H9 (cell line): ENCODE data around the gene FXYD6. TPM values are rescaled to one million over a fixed set of nuclear protein-coding genes. Genes with fewer than 3 reads are reported as not detected.
A peak's percentile ranks its signal among the peaks of the same experiment; 100 is the strongest.

ENCODE experiments used
- DNase-seq: peaks from one replicate; pipeline ENCODE4 v3.0.0-alpha.2; 2017
- H2AFZ ChIP-seq: one replicate; pipeline ENCODE4 v1.6.1; 2013; ENCODE audit warnings: mild to moderate bottlenecking, low read length, control low read depth, moderate library complexity
- H2AK5ac ChIP-seq: 2 replicates; pipeline ENCODE4 v1.6.1; 2013; ENCODE audit warnings: low read length, control low read depth, mixed read lengths; ENCODE audit not compliant: insufficient read length
- H2BK120ac ChIP-seq: one replicate; pipeline ENCODE4 v1.6.1; 2013; ENCODE audit warnings: low read depth, mild to moderate bottlenecking, low read length, control low read depth, inconsistent platforms; ENCODE audit not compliant: poor library complexity, severe bottlenecking
- H2BK12ac ChIP-seq: 2 replicates; pipeline ENCODE4 v1.6.1; 2013; ENCODE audit warnings: low read length, control low read depth, mixed read lengths, low read depth; ENCODE audit not compliant: insufficient read length
- H2BK15ac ChIP-seq: 2 replicates; pipeline ENCODE4 v1.6.1; 2013; ENCODE audit warnings: low read depth, low read length, control low read depth
- H2BK20ac ChIP-seq: one replicate; pipeline ENCODE4 v1.6.1; 2013; ENCODE audit warnings: low read depth, mild to moderate bottlenecking, low read length, control low read depth, inconsistent platforms; ENCODE audit not compliant: poor library complexity, severe bottlenecking
- H2BK5ac ChIP-seq: 2 replicates; pipeline ENCODE4 v1.6.1; 2013; ENCODE audit warnings: low read length, control low read depth, mixed read lengths; ENCODE audit not compliant: insufficient read length
- H3K14ac ChIP-seq: 2 replicates; pipeline ENCODE4 v1.6.1; 2013; ENCODE audit warnings: low read length, control low read depth; ENCODE audit not compliant: insufficient read depth
- H3K18ac ChIP-seq: 2 replicates; pipeline ENCODE4 v1.6.1; 2013; ENCODE audit warnings: low read depth, mild to moderate bottlenecking, mixed read lengths, low read length, control low read depth; ENCODE audit not compliant: insufficient read length
- H3K23ac ChIP-seq: 2 replicates; pipeline ENCODE4 v1.6.1; 2013; ENCODE audit warnings: low read length, control low read depth, mixed read lengths, low read depth; ENCODE audit not compliant: insufficient read length
- H3K23me2 ChIP-seq: 2 replicates; pipeline ENCODE4 v1.6.1; 2013; ENCODE audit warnings: low read depth, mild to moderate bottlenecking, mixed read lengths, low read length, control low read depth; ENCODE audit not compliant: insufficient read length, poor library complexity, severe bottlenecking
- H3K27ac ChIP-seq: 2 replicates; pipeline ENCODE4 v1.5.1; 2013; ENCODE audit warnings: low read length, control low read depth, mixed read lengths, low read depth; ENCODE audit not compliant: insufficient read length
- H3K27me3 ChIP-seq: 2 replicates; pipeline ENCODE4 v1.6.1; 2013; ENCODE audit warnings: low read length, control low read depth, inconsistent platforms; ENCODE audit not compliant: insufficient read depth
- H3K4ac ChIP-seq: 2 replicates; pipeline ENCODE4 v1.6.1; 2013; ENCODE audit warnings: low read depth, mild to moderate bottlenecking, control low read depth, inconsistent platforms, low read length, moderate library complexity
- H3K4me1 ChIP-seq: 2 replicates; pipeline ENCODE4 v1.6.1; 2013; ENCODE audit warnings: low read length, control low read depth, inconsistent platforms; ENCODE audit not compliant: insufficient read depth
- H3K4me2 ChIP-seq: 2 replicates; pipeline ENCODE4 v1.6.1; 2013; ENCODE audit warnings: low read length, control low read depth, mixed read lengths; ENCODE audit not compliant: insufficient read length, insufficient read depth
- H3K56ac ChIP-seq: 2 replicates; pipeline ENCODE4 v1.6.1; 2013; ENCODE audit warnings: low read depth, mild to moderate bottlenecking, mixed read lengths, low read length, control low read depth; ENCODE audit not compliant: insufficient read length
- H3K79me1 ChIP-seq: 2 replicates; pipeline ENCODE4 v1.6.1; 2013; ENCODE audit warnings: low read depth, mild to moderate bottlenecking, moderate library complexity, low read length, control low read depth, inconsistent platforms; ENCODE audit not compliant: insufficient read depth, poor library complexity, severe bottlenecking
- H3K79me2 ChIP-seq: 2 replicates; pipeline ENCODE4 v1.6.1; 2013; ENCODE audit warnings: low read length, control low read depth, inconsistent platforms; ENCODE audit not compliant: insufficient read depth
- H3K9ac ChIP-seq: 2 replicates; pipeline ENCODE4 v1.6.1; 2013; ENCODE audit warnings: low read length, control low read depth, mixed read lengths; ENCODE audit not compliant: insufficient read length; ENCODE audit errors: extremely low read depth
- H3K9me3 ChIP-seq: one replicate; pipeline ENCODE4 v1.6.1; 2013; ENCODE audit warnings: low read depth, low read length, inconsistent platforms; ENCODE audit not compliant: control insufficient read depth
- H3T11ph ChIP-seq: one replicate; pipeline ENCODE4 v1.6.1; 2013; ENCODE audit warnings: mild to moderate bottlenecking, low read length, control low read depth, inconsistent platforms
- H4K20me1 ChIP-seq: one replicate; pipeline ENCODE4 v1.6.1; 2013; ENCODE audit not compliant: control insufficient read depth, insufficient read length, insufficient read depth
- H4K5ac ChIP-seq: 2 replicates; pipeline ENCODE4 v1.6.1; 2013; ENCODE audit warnings: low read depth, mild to moderate bottlenecking, mixed read lengths, low read length, control low read depth; ENCODE audit not compliant: insufficient read length
- H4K8ac ChIP-seq: replicated peaks from 2 replicates; pipeline ENCODE4 v1.6.1; 2013; ENCODE audit warnings: low read length, control low read depth, mixed read lengths, low read depth; ENCODE audit not compliant: insufficient read length
- H4K91ac ChIP-seq: 2 replicates; pipeline ENCODE4 v1.6.1; 2013; ENCODE audit warnings: low read depth, mild to moderate bottlenecking, moderate library complexity, mixed read lengths, low read length, control low read depth; ENCODE audit not compliant: insufficient read length
- H3K27ac Mint-ChIP-seq, 3 experiments: 2 replicates in 2 of 3; 3 replicates in 1 of 3; pipeline ENCODE4 v1.8.0; 2020 to 2021; ENCODE audit warnings: mixed read lengths in 3 of 3, mild to moderate bottlenecking in 1 of 3, moderate library complexity in 1 of 3
- H3K27me3 Mint-ChIP-seq: 2 replicates; pipeline ENCODE4 v1.8.0; 2021; ENCODE audit warnings: low read depth, mild to moderate bottlenecking, moderate library complexity, mixed read lengths
- H3K36me3 Mint-ChIP-seq, 3 experiments: 2 replicates in 2 of 3; 3 replicates in 1 of 3; pipeline ENCODE4 v1.8.0; 2020 to 2021; ENCODE audit warnings: low read depth in 3 of 3, mixed read lengths in 3 of 3; ENCODE audit not compliant: insufficient read depth in 1 of 3
- H3K4me1 Mint-ChIP-seq, 2 experiments: 2 replicates each; pipeline ENCODE4 v1.8.0; 2020; ENCODE audit warnings: mixed read lengths in 2 of 2
- H3K4me3 Mint-ChIP-seq, 2 experiments: 2 replicates in 1 of 2; 3 replicates in 1 of 2; pipeline ENCODE4 v1.8.0; 2020 to 2021; ENCODE audit warnings: mild to moderate bottlenecking in 2 of 2, mixed read lengths in 2 of 2, moderate library complexity in 1 of 2
- H3K9me3 Mint-ChIP-seq, 2 experiments: 2 replicates in 1 of 2; 3 replicates in 1 of 2; pipeline ENCODE4 v1.8.0; 2020; ENCODE audit warnings: mild to moderate bottlenecking in 2 of 2, mixed read lengths in 2 of 2, moderate library complexity in 1 of 2
- CTCF ChIP-seq: fragments of 200-600 bp; sonication (generic); conservative IDR thresholded peaks from 3 replicates; pipeline ENCODE4 v1.8.0; 2021; ENCODE audit warnings: antibody characterized with exemption, mild to moderate bottlenecking
- WGBS: extraction: QIAGEN DNeasy Blood & Tissue Kit; methylation state at CpG from one replicate; pipeline ENCODE4 v1.1.7; 2013; ENCODE audit warnings: missing lambda C conversion rate, low lambda C conversion rate, mixed read lengths; ENCODE audit not compliant: insufficient read length; ENCODE audit errors: extremely low coverage; 5-methylcytosine and 5-hydroxymethylcytosine counted together
- total RNA-seq: library from RNA; stranded (reverse); gene quantifications from 2 replicates; pipeline ENCODE4 v1.2.1, GENCODE V29; 2021

The FXYD6 gene
- total RNA-seq, 1 experiment from 2014 or later: 18.3 TPM

DNA sequence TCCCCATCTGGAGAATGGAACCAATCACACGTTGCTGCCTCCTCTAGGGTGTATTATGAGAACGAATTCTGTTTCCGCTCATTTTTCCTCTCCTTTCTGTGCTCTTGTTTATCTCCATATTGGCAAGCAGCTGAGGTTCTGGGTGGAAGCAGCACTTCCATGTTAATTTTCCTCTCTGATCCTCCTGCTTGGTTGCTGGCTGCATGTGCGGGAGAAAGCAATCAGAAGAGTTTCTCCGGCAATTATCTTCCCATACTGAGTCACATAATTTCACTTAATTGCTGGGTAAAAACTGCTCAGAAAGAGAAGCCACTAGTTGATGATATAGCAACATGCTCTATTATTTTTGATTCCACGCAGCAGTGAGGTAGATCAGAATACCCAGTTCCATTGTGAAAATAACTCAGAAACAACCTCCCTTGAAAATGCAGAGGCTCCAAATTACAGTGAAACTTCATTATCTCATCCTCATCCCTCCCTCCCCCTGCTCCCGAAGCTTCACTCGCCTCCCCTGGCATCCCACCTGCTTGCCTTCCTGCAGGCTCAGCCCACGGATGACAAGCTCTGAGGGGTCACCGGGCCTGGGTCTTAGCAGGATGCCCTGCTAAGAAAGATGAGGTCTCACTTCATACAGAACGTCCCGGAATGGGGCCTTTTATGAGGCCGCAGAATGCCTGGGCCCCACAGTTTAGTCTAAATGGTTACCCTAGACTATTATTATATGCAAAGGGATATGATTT lies 20.4 kb downstream of the FXYD6 start:
- no peak overlapping the region for H3K14ac ChIP-seq
- peaks cover 2% of the 10 kb centered on the region; the same call in 1 of the 2 replicates for H3K4me1 ChIP-seq
- H4K20me1 ChIP-seq: no peaks in the 10 kb centered on the region
- no peak overlapping the region for H2AFZ ChIP-seq
- H3K9me3 ChIP-seq: no peaks in the 10 kb centered on the region
- no peak overlapping the region for H3T11ph ChIP-seq
- no peak overlapping the region for H3K56ac ChIP-seq
- no CpG with 5 or more reads among the region's 13 CpGs for WGBS
- H3K79me1 ChIP-seq: no peaks in the 10 kb centered on the region
- Mint-ChIP-seq H3K27me3 (no peaks in the 10 kb centered on the region; the same call in none of the 2 replicates), H3K27ac (no peak overlapping the region), H3K36me3 (peaks cover 0 to 17% (median 15%) of the 10 kb centered on the region in 3 experiments; a peak in 6 of 7 replicates), H3K9me3 (peaks cover 6 to 10% of the 10 kb centered on the region in 2 experiments), H3K4me3 (no peak overlapping the region), H3K4me1 (peaks cover 24 to 43% of the 10 kb centered on the region in 2 experiments)
- no peak overlapping the region for H3K4ac ChIP-seq
- no peak overlapping the region for H3K27ac ChIP-seq
- no peak overlapping the region for H3K23ac ChIP-seq
- no peak overlapping the region for H2AK5ac ChIP-seq
- no peaks in the 10 kb centered on the region for H3K23me2 ChIP-seq
- no peak overlapping the region for H4K8ac ChIP-seq
- H3K27me3 ChIP-seq: no peaks in the 10 kb centered on the region
- H2BK20ac ChIP-seq: no peak overlapping the region
- H2BK5ac ChIP-seq: no peak overlapping the region
- no peak overlapping the region for H2BK120ac ChIP-seq
- H3K18ac ChIP-seq: no peak overlapping the region
- no peak overlapping the region for H4K5ac ChIP-seq
- H3K9ac ChIP-seq: no peak overlapping the region
- no peaks in the 10 kb centered on the region for H3K79me2 ChIP-seq
- no peak overlapping the region for H2BK15ac ChIP-seq
- no peak overlapping the region for H2BK12ac ChIP-seq
- H4K91ac ChIP-seq: no peak overlapping the region
- no peak overlapping the region for H3K4me2 ChIP-seq
- TF ChIP-seq CTCF: no peak
- DNase-seq: peak; percentile 12
